Kidney (tissue), 14 donors: ENCODE measurements around the gene ENTPD6. TPM values are rescaled to one million over a fixed set of nuclear protein-coding genes. Genes with fewer than 3 reads are reported as not detected.

Source experiments
- DNase-seq, 5 donors: peaks; one replicate each; pipeline ENCODE4 v3.0.0-alpha.2; 2013 to 2020
- FAIRE-seq: peaks from 2 replicates; lab custom pipeline; 2012; peaks lifted over from hg19 to GRCh38; lab: Jason Lieb, UNC
- H3K27ac ChIP-seq, 2 donors: one replicate each; pipeline ENCODE4 v1.7.0; 2013; ENCODE audit warnings: low read depth in 2 of 2, low read length in 2 of 2, inconsistent platforms in 1 of 2
- H3K27me3 ChIP-seq: one replicate; pipeline ENCODE4 v1.7.1; 2013; ENCODE audit warnings: low read length, inconsistent platforms; ENCODE audit not compliant: control insufficient read depth, insufficient read depth
- H3K36me3 ChIP-seq, 3 donors: one replicate each; pipeline versions ENCODE4 v1.7.0 to v1.7.1; 2013; ENCODE audit warnings: low read length in 3 of 3, control low read depth in 1 of 3, inconsistent platforms in 1 of 3; ENCODE audit not compliant: insufficient read depth in 3 of 3, control insufficient read depth in 2 of 3
- H3K4me1 ChIP-seq, 3 donors: one replicate each; pipeline versions ENCODE4 v1.7.0 to v1.7.1; 2013; ENCODE audit warnings: low read length in 3 of 3, inconsistent platforms in 1 of 3, low read depth in 1 of 3; ENCODE audit not compliant: control insufficient read depth in 2 of 3, insufficient read depth in 2 of 3
- H3K4me3 ChIP-seq, 3 donors: one replicate each; pipeline versions ENCODE4 v1.7.0 to v1.8.1; 2013; ENCODE audit warnings: low read length in 3 of 3, control low read depth in 1 of 3, inconsistent platforms in 1 of 3
- H3K9ac ChIP-seq, 3 donors: one replicate each; pipeline versions ENCODE4 v1.7.0 to v1.7.1; 2013; ENCODE audit warnings: low read length in 3 of 3, control low read depth in 1 of 3, inconsistent platforms in 1 of 3
- H3K9me3 ChIP-seq, 3 donors: one replicate each; pipeline versions ENCODE4 v1.7.0 to v1.7.1; 2013; ENCODE audit warnings: low read length in 3 of 3, control low read depth in 1 of 3, inconsistent platforms in 1 of 3; ENCODE audit not compliant: control insufficient read depth in 2 of 3, insufficient read depth in 1 of 3
- intact Hi-C: fragments of 100-400 bp; cut with DNase I; formaldehyde crosslinking; loops from one replicate; pipeline ENCODE4 v1.11.1; 2022
- polyA plus RNA-seq: library from polyadenylated mRNA; stranded (reverse); fragments of 350-450 nt; fragmentation: Illumina TruSeq; extraction: RNeasy Lipid Tissue Mini Kit (QIAGEN cat#74804); gene quantifications from one replicate; pipeline ENCODE4 v1.2.3, GENCODE V29; 2014; ENCODE audit warnings: low read depth, low replicate concordance; ENCODE audit not compliant: insufficient read depth
- total RNA-seq: library from RNA; stranded (reverse); fragmentation: NEBNext Ultra II Directional; extraction: Animal tissue kit (Norgen Biotek cat#: 25700); gene quantifications from one replicate; pipeline ENCODE4 v1.2.1, GENCODE V29; 2021
- TF ChIP-seq, protein P1 (sequence below): IDR thresholded peaks from 3 replicates; pipeline ENCODE4 v1.5.1; 2012; ENCODE audit warnings: mild to moderate bottlenecking, moderate library complexity, borderline replicate concordance; ENCODE audit not compliant: insufficient read depth; ENCODE audit errors: extremely low read depth
- donor health status: control.
- donor health status: control.
- donor health status: control.
- donor health status: control.
- donor health status: control.
- donor health status: DM: yes; HTN: yes; CAD: no.
- donor health status: Normal renal cell carcinoma (clear cell type).

The ENTPD6 gene
- total and polyA plus RNA-seq, 2 donors from 2014 or later: 59.0 to 95.7 TPM

DNA sequence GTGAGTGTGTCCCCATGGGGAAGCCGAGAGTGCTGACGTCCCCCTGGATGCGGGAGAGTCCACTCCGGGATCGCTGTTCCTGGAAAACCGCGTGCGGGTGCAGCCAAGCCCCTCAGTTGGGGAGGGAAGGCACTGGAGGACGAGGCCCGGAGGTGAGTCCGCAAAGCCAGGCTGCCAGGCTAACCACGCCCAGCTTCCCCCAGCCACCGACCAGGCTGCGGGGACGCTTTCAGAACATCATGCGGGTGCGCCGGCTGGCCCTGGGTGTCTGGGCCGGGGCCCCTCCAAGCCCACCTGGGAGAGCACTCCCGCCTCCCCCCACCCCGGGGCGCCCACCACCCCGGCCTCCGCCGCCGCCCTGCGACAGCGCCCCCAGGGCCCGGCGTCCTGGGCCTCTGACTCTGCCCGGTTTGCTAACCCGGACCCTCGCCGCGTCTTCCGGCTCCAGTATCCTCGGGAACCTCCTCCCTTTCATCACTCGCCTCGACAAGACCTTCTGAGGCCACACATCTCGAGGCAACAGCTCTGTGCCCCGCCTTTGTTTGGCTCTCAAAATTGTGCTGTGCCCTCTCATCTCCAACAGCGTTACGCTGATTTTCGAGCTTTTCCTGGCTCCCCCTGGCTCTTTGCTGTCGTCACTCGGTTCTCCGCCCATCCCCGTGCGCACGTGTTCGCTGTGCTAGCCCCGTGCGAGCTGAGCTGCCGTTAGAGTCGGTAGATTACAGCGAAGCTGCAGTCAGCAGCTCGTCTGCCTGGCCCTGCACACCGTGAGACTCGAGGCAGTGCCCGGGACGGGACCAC, 47.1 kb upstream of the ENTPD6 start:
- Histone ChIP-seq H3K9ac (no peak overlapping the region), H3K36me3 (no peaks in the 10 kb centered on the region), H3K4me1 (peaks cover 0 to 6% (median 0%) of the 10 kb centered on the region in 3 donors), H3K4me3 (peak overlapping the region in 2 of 3 donors; percentile 31 to 52), H3K27ac (no peak overlapping the region), H3K27me3 (peaks cover 4% of the 10 kb centered on the region), H3K9me3 (no peaks in the 10 kb centered on the region)
- intact Hi-C loops: no loop called here
- DNase-seq (peak in 4 of 5 donors; percentile 72 to 75 (median 74)), FAIRE-seq (no peak)
- TF ChIP-seq, protein P1, sequence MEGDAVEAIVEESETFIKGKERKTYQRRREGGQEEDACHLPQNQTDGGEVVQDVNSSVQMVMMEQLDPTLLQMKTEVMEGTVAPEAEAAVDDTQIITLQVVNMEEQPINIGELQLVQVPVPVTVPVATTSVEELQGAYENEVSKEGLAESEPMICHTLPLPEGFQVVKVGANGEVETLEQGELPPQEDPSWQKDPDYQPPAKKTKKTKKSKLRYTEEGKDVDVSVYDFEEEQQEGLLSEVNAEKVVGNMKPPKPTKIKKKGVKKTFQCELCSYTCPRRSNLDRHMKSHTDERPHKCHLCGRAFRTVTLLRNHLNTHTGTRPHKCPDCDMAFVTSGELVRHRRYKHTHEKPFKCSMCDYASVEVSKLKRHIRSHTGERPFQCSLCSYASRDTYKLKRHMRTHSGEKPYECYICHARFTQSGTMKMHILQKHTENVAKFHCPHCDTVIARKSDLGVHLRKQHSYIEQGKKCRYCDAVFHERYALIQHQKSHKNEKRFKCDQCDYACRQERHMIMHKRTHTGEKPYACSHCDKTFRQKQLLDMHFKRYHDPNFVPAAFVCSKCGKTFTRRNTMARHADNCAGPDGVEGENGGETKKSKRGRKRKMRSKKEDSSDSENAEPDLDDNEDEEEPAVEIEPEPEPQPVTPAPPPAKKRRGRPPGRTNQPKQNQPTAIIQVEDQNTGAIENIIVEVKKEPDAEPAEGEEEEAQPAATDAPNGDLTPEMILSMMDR: no peak

DNA sequence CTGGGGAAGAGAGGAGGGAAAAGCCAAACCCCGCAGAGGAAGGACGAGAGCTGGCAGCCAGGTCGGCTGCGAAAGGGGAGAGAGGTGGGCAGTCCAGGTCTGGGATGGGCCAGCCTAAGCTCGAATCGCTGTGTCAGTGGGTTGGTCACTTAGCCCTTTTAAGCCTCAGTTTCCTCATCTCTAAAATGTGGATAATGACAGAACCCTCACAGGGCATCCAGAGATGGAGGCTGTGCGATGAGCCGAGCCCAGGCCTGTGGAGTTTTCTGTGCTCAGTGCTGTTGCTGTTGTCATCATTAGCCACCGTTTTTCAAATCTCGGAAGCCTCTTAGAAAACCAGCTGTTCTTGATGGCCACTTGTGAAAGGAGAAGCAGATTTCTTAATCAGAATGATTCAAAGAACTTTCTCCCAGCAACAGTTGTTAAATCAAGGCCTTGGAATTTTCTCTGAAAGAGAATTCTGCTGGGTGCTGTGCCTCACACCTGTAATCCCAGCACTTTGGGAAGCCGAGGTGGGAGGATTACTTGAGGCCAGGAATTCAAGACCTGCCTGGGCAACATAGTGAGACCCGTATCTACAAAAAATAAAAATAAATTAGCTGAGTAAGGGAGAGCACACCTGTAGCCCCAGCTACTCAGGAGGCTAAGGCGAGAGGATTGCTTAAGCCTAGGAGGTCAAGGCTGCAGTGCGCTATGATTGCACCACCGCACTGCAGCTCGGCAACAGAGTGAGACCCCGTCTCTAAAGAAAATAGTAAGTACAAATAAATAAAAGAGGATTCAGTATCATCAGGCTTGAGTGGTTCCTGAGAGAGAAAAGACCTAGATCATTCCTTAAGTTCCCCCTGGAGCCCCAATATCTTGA, 46.3 kb upstream of the ENTPD6 start:
- Histone ChIP-seq H3K9me3 (no peaks in the 10 kb centered on the region), H3K36me3 (no peaks in the 10 kb centered on the region), H3K27ac (no peak overlapping the region), H3K9ac (no peak overlapping the region), H3K4me3 (peak overlapping the region in 1 of 3 donors; percentile 52), H3K27me3 (peaks cover 4% of the 10 kb centered on the region), H3K4me1 (peaks cover 0 to 6% (median 0%) of the 10 kb centered on the region in 3 donors)
- intact Hi-C loops: no loop called here
- DNase-seq: no peak
- TF ChIP-seq, protein P1: no peak
- FAIRE-seq: no peak

DNA sequence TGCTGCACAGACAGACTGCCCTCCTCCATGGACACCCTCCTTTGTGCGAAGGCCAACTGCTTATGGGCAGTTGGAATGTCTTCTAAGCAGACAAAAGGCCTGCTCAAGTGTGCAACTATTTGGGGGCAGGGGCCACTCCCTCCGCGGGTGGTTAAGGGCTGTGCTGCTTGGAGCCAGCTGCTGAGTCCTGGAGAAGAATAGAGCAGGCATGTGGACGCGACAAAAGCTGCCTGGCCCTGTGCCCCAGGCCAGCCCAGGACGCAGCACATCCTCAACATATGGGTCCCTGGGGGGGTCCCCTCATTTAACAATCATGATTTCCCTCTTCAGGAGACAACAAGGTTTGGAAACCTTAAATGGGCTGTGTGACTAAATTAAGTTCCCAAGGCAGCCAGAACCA, 45.5 kb upstream of the ENTPD6 start:
- DNase-seq (no peak), FAIRE-seq (no peak)
- Histone ChIP-seq H3K4me1 (peaks cover 0 to 6% (median 0%) of the 10 kb centered on the region in 3 donors), H3K4me3 (no peak overlapping the region), H3K9ac (no peak overlapping the region), H3K36me3 (no peaks in the 10 kb centered on the region), H3K27me3 (peaks cover 4% of the 10 kb centered on the region), H3K9me3 (no peaks in the 10 kb centered on the region), H3K27ac (no peak overlapping the region)
- intact Hi-C loops: no loop called here
- TF ChIP-seq, protein P1: no peak
